ENCODE results near the gene ZNF319. TPM values are rescaled to one million over a fixed set of nuclear protein-coding genes. Genes with fewer than 3 reads are reported as not detected.
"Not testable (repeated sequence)": the region's sequence is repeated elsewhere in the genome, so short reads cannot be mapped to it uniquely, and the experiment has no call there.

ZNF319 gene
- polyA plus RNA-seq, 1 donor (not counting 4 experiments of a cell fraction or from before 2014, with no cell fraction given), result 3.3 TPM

GRCh38 chr16:58009856-58010416 is 9.5 kb upstream of the ZNF319 start:
- Histone ChIP-seq H3K9me1 (ENCODE audit: control insufficient read depth, extremely low read depth, insufficient read depth, low read length) (no peaks in the 10 kb centered on the region), H3K36me3 (ENCODE audit: control insufficient read depth in 2 of 2, extremely low read depth in 1 of 2, insufficient read depth in 2 of 2, low read length in 2 of 2) (peaks cover 18 to 30% of the 10 kb centered on the region in 2 experiments), H3K9ac (ENCODE audit: control insufficient read depth, extremely low read depth, insufficient read depth, low read length) (no peak overlapping the region), H3K27me3 (ENCODE audit: control insufficient read depth, extremely low read depth, insufficient read depth, low read length) (no peaks in the 10 kb centered on the region), H3K4me3 (ENCODE audit: control insufficient read depth in 2 of 3, extremely low read depth in 1 of 3, insufficient read depth in 2 of 3, low read depth in 1 of 3, low read length in 3 of 3) (no peak overlapping the region), H3K27ac (ENCODE audit: control insufficient read depth, insufficient read depth, low read length) (no peak overlapping the region), H3K4me1 (ENCODE audit: control insufficient read depth, extremely low read depth, insufficient read depth, low read length) (no peaks in the 10 kb centered on the region), H3K4me2 (ENCODE audit: control insufficient read depth, extremely low read depth, insufficient read depth, low read depth, low read length) (no peak overlapping the region), H3K9me3 (ENCODE audit: control insufficient read depth, low read depth, low read length) (no peaks in the 10 kb centered on the region), H4K20me1 (ENCODE audit: control insufficient read depth, extremely low read depth, insufficient read depth, low read length) (no peaks in the 10 kb centered on the region), H2AFZ (ENCODE audit: control insufficient read depth, low read length) (no peak overlapping the region), H3K79me2 (ENCODE audit: control insufficient read depth, insufficient read depth, low read length) (peaks cover 17% of the 10 kb centered on the region)
- TF ChIP-seq EZH2 (IDR thresholded peaks at IDR 0.05; ENCODE audit: low read length) (no peak), CTCF (optimal IDR thresholded peaks at IDR 0.05 in 1 of 3, IDR thresholded peaks at IDR 0.05 in 1 of 3, conservative IDR thresholded peaks at IDR 0.05 in 1 of 3; ENCODE audit: extremely low read depth in 1 of 3, insufficient read depth in 2 of 3, low read length in 3 of 3) (no peak)
- FAIRE-seq, result peak; percentile 5
- dilution Hi-C loops (cut with MboI; ENCODE audit: extremely low pct_ligation_motif_present, low sequenced_read_pairs), result no loop called here
- DNase-seq (ENCODE audit: low read depth, low spot score), result no peak

- DNase-seq (ENCODE audit: low read depth, low spot score); H4K20me1 ChIP-seq (ENCODE audit: control insufficient read depth, extremely low read depth, insufficient read depth, low read length); dilution Hi-C loops (cut with MboI; ENCODE audit: extremely low pct_ligation_motif_present, low sequenced_read_pairs); H3K27ac ChIP-seq (ENCODE audit: control insufficient read depth, insufficient read depth, low read length); H3K9me1 ChIP-seq (ENCODE audit: control insufficient read depth, extremely low read depth, insufficient read depth, low read length); H3K4me3 ChIP-seq (ENCODE audit: control insufficient read depth in 2 of 3, extremely low read depth in 1 of 3, insufficient read depth in 2 of 3, low read depth in 1 of 3, low read length in 3 of 3); H3K4me2 ChIP-seq (ENCODE audit: control insufficient read depth, extremely low read depth, insufficient read depth, low read depth, low read length); FAIRE-seq; H3K9me3 ChIP-seq (ENCODE audit: control insufficient read depth, low read depth, low read length); H2AFZ ChIP-seq (ENCODE audit: control insufficient read depth, low read length); H3K9ac ChIP-seq (ENCODE audit: control insufficient read depth, extremely low read depth, insufficient read depth, low read length); H3K27me3 ChIP-seq (ENCODE audit: control insufficient read depth, extremely low read depth, insufficient read depth, low read length): not testable (repeated sequence)
- Histone ChIP-seq H3K4me1 (ENCODE audit: control insufficient read depth, extremely low read depth, insufficient read depth, low read length) (peaks cover 11% of the 10 kb centered on the region), H3K36me3 (ENCODE audit: control insufficient read depth in 2 of 2, extremely low read depth in 1 of 2, insufficient read depth in 2 of 2, low read length in 2 of 2) (peaks cover 7 to 10% of the 10 kb centered on the region in 2 experiments), H3K79me2 (ENCODE audit: control insufficient read depth, insufficient read depth, low read length) (peaks cover 34% of the 10 kb centered on the region)
Observed at GRCh38 chr16:58004736-58005135, 4.3 kb upstream of the ZNF319 start.

GRCh38 chr16:58002936-58003335 is 2.5 kb upstream of the ZNF319 start:
- FAIRE-seq, result no peak
- dilution Hi-C loops (cut with MboI; ENCODE audit: extremely low pct_ligation_motif_present, low sequenced_read_pairs), result no loop called here
- H3K4me2 ChIP-seq (ENCODE audit: control insufficient read depth, extremely low read depth, insufficient read depth, low read depth, low read length), result no peak overlapping the region

More at GRCh38 chr16:58002936-58003335, 2.5 kb upstream of the ZNF319 start:
- Histone ChIP-seq H3K4me3 (ENCODE audit: control insufficient read depth in 2 of 3, extremely low read depth in 1 of 3, insufficient read depth in 2 of 3, low read depth in 1 of 3, low read length in 3 of 3) (no peak overlapping the region), H3K4me1 (ENCODE audit: control insufficient read depth, extremely low read depth, insufficient read depth, low read length) (peaks cover 29% of the 10 kb centered on the region), H3K27ac (ENCODE audit: control insufficient read depth, insufficient read depth, low read length) (no peak overlapping the region), H3K9me3 (ENCODE audit: control insufficient read depth, low read depth, low read length) (no peaks in the 10 kb centered on the region), H4K20me1 (ENCODE audit: control insufficient read depth, extremely low read depth, insufficient read depth, low read length) (no peaks in the 10 kb centered on the region), H3K79me2 (ENCODE audit: control insufficient read depth, insufficient read depth, low read length) (peaks cover 30% of the 10 kb centered on the region), H2AFZ (ENCODE audit: control insufficient read depth, low read length) (no peak overlapping the region), H3K27me3 (ENCODE audit: control insufficient read depth, extremely low read depth, insufficient read depth, low read length) (no peaks in the 10 kb centered on the region), H3K36me3 (ENCODE audit: control insufficient read depth in 2 of 2, extremely low read depth in 1 of 2, insufficient read depth in 2 of 2, low read length in 2 of 2) (peaks cover 4 to 9% of the 10 kb centered on the region in 2 experiments), H3K9me1 (ENCODE audit: control insufficient read depth, extremely low read depth, insufficient read depth, low read length) (no peaks in the 10 kb centered on the region), H3K9ac (ENCODE audit: control insufficient read depth, extremely low read depth, insufficient read depth, low read length) (no peak overlapping the region)
- TF ChIP-seq CTCF (optimal IDR thresholded peaks at IDR 0.05 in 1 of 3, IDR thresholded peaks at IDR 0.05 in 1 of 3, conservative IDR thresholded peaks at IDR 0.05 in 1 of 3; ENCODE audit: extremely low read depth in 1 of 3, insufficient read depth in 2 of 3, low read length in 3 of 3), result no peak
- TF ChIP-seq EZH2 (IDR thresholded peaks at IDR 0.05; ENCODE audit: low read length), result no peak
- no peak for DNase-seq (ENCODE audit: low read depth, low spot score)

All from keratinocyte (primary cell).